ENCODE measurements around the gene POLE. TPM values are rescaled to one million over a fixed set of nuclear protein-coding genes. Genes with fewer than 3 reads are reported as not detected.

The POLE gene
- total RNA-seq, 2 experiments from 2014 or later = 115 to 121 TPM

DNA sequence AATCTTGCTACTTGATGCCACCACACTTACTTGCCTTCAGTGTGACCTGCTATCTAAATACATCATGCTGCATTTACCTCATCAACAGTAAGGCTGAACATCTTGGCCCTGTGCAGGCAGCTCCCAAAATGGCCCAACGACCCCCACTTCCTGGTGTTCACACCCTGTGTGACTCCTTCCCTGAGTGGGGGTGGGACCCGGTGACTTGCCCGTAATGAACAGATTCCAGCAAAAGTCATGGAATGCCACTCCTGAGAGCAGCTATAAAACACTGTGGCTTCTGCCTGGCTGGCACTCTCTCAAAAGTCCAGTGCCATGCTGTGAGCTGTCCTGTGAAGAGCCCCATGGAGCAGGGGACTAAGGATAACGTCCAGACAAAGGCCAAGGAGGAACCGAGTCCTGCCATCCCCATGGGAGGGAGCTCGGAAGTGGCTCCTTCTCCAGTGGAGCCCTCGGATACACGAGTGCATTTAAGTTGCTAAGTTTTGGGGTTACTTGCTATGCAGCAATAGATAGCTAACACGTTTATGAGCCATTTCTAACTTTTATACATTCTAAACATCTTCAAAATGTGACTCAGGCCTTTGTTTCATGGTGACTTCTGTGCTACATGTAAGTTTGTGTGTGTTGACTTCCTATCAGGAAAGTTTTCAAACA is 35.6 kb downstream of the POLE start:
- TF ChIP-seq, protein P1, sequence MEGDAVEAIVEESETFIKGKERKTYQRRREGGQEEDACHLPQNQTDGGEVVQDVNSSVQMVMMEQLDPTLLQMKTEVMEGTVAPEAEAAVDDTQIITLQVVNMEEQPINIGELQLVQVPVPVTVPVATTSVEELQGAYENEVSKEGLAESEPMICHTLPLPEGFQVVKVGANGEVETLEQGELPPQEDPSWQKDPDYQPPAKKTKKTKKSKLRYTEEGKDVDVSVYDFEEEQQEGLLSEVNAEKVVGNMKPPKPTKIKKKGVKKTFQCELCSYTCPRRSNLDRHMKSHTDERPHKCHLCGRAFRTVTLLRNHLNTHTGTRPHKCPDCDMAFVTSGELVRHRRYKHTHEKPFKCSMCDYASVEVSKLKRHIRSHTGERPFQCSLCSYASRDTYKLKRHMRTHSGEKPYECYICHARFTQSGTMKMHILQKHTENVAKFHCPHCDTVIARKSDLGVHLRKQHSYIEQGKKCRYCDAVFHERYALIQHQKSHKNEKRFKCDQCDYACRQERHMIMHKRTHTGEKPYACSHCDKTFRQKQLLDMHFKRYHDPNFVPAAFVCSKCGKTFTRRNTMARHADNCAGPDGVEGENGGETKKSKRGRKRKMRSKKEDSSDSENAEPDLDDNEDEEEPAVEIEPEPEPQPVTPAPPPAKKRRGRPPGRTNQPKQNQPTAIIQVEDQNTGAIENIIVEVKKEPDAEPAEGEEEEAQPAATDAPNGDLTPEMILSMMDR (IDR thresholded peaks at IDR 0.05) = no peak
- ATAC-seq (no peak), DNase-seq (no peak)
- ChIA-PET POLR2A (interaction anchor here (0.6 to 1.2 kb wide), 2 partner anchors 44 to 187 kb away, joined by 3 read pairs; no protein-coding TSS in a partner anchor), CTCF (interaction anchor here (1.1 kb wide), 1 partner anchor 13 kb away, joined by 3 read pairs; no protein-coding TSS in a partner anchor)
- intact Hi-C loops (cut with micrococcal nuclease) = no loop called here
- no peaks in the 10 kb centered on the region for H3K9me3 Mint-ChIP-seq
- H3K27ac Mint-ChIP-seq = no peak overlapping the region
- no peaks in the 10 kb centered on the region for H3K27me3 Mint-ChIP-seq
- no peak overlapping the region for H3K4me3 Mint-ChIP-seq
- H3K4me1 Mint-ChIP-seq (ENCODE audit: low read depth) = no peaks in the 10 kb centered on the region
- peaks cover 38% of the 10 kb centered on the region for H3K36me3 Mint-ChIP-seq (ENCODE audit: low read depth)

DNA sequence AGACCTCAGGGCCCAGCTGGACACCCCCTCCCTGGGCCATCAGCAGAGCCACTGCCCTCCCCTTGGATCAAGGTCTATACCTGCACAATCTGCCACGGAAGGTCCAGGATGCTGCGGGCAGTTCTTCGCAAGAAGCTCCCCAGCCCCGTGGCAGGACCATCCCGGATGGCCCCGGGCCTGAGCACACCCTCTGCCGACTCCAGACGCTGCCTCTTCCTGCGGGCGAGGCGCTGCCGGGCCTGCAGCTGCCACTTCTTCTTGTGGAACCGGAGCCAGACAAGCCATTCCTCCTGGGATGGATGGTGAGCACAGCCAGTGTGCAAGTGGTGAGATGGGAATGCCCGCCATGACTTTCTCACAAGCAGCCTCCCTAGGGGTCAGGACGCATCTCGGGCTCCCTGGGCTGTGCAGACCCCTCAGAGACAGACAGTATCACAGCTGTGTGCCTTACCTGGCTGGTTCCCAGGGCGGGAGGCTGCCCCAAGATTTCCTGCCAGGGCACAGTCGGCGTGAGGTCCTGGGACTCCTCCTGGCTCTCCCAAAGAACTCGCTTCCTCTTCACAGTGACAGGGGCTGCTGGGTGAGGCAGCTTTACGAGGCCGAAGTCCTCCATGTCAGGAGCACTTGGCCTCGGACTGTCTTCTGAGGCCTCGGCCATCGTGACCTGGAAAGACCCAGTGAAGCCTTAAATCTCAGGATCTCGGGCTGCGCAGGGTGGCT is 37.8 kb downstream of the POLE start:
- Mint-ChIP-seq H3K4me1 (ENCODE audit: low read depth) (peaks cover 3% of the 10 kb centered on the region), H3K27me3 (no peaks in the 10 kb centered on the region), H3K4me3 (no peak overlapping the region), H3K36me3 (ENCODE audit: low read depth) (peaks cover 39% of the 10 kb centered on the region), H3K9me3 (no peaks in the 10 kb centered on the region), H3K27ac (no peak overlapping the region)
- ChIA-PET CTCF (interaction anchor here (1.0 to 1.6 kb wide), 2 partner anchors 9 to 11 kb away, joined by 3 to 5 read pairs; no protein-coding TSS in a partner anchor), POLR2A (interaction anchor here (1.1 kb wide), 1 partner anchor 12 kb away, joined by 3 read pairs; no protein-coding TSS in a partner anchor)
- DNase-seq = no peak
- ATAC-seq = no peak
- TF ChIP-seq, protein P1 (IDR thresholded peaks at IDR 0.05) = no peak
- intact Hi-C loops (cut with micrococcal nuclease) = no loop called here

DNA sequence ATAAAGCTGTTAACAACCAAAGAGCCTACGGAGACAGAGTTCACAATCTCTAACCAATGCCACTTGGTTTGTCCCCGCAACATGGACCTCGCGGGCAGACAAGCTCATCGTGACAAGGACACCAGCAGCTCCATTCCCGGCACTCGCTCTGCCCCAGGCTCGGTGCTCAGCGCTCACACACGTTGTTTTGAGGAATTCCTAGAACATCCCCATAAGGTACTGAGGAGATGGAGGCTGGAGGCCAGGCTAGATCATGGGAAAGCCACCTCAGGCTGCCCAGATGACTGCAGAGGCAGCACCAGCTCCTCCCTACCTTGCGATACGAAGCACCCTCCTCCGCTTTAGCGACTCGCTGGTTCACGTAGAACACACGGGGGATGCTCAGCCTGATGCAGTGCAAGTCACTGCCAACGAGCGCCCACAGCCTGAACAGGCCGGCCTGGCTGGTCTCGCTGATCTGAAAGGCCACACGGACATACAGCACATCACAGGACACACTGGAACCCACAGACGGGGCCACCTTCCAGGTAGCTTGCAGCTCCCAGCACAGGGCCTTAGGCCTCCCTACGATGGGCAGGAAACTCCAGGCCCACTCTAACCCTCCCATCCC is 38.4 kb downstream of the POLE start:
- TF ChIP-seq, protein P1 (IDR thresholded peaks at IDR 0.05) = no peak
- peaks cover 3% of the 10 kb centered on the region for H3K4me1 Mint-ChIP-seq (ENCODE audit: low read depth)
- ChIA-PET CTCF (interaction anchor here (1.0 to 1.6 kb wide), 2 partner anchors 8 to 10 kb away, joined by 3 to 5 read pairs; no protein-coding TSS in a partner anchor), POLR2A (interaction anchor here (0.6 to 1.1 kb wide), 3 partner anchors 13 to 62 kb away, joined by 3 read pairs; no protein-coding TSS in a partner anchor)
- no peaks in the 10 kb centered on the region for H3K27me3 Mint-ChIP-seq
- H3K27ac Mint-ChIP-seq = no peak overlapping the region
- intact Hi-C loops (cut with micrococcal nuclease) = no loop called here
- H3K36me3 Mint-ChIP-seq (ENCODE audit: low read depth) = peaks cover 37% of the 10 kb centered on the region
- DNase-seq (no peak), ATAC-seq (no peak)
- H3K4me3 Mint-ChIP-seq = no peak overlapping the region
- H3K9me3 Mint-ChIP-seq = no peaks in the 10 kb centered on the region

DNA sequence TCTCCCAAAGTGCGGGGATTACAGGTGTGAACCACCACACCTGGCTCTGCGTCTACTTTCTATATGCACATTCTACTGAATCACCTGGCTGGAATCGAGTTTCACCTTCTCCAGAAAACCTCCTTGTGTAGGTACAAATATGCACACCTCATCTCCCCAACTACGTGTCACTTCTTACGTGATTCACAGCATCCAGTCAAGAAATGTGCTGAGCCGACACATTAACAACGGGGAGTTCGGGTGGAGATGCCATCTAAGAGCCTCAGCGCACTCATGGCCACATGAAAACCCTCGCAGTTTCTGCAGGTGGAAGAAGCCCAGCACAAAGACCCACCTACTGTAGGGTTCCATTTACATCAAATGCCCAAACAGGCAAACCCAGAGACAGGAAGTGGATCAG is 39.3 kb downstream of the POLE start:
- H3K27me3 Mint-ChIP-seq = no peaks in the 10 kb centered on the region
- H3K27ac Mint-ChIP-seq = no peak overlapping the region
- H3K4me1 Mint-ChIP-seq (ENCODE audit: low read depth) = peaks cover 3% of the 10 kb centered on the region
- DNase-seq = no peak
- ATAC-seq = no peak
- no peaks in the 10 kb centered on the region for H3K9me3 Mint-ChIP-seq
- ChIA-PET POLR2A (interaction anchor here (0.6 to 0.8 kb wide), 2 partner anchors 18 to 61 kb away, joined by 3 read pairs; no protein-coding TSS in a partner anchor), CTCF (interaction anchor here (1.7 kb wide), 1 partner anchor 9 kb away, joined by 3 read pairs; no protein-coding TSS in a partner anchor)
- intact Hi-C loops (cut with micrococcal nuclease) = no loop called here
- no peak overlapping the region for H3K4me3 Mint-ChIP-seq
- TF ChIP-seq, protein P1 (IDR thresholded peaks at IDR 0.05) = no peak
- peaks cover 40% of the 10 kb centered on the region for H3K36me3 Mint-ChIP-seq (ENCODE audit: low read depth)

Measured in activated CD8-positive, alpha-beta T cell treated with anti-CD3 and anti-CD28 coated beads for 36 hours (primary cell).